Measurements from ENCODE around the gene PCYT1B. TPM values are rescaled to one million over a fixed set of nuclear protein-coding genes. Genes with fewer than 3 reads are reported as not detected.
"Not testable (repeated sequence)": the region's sequence is repeated elsewhere in the genome, so short reads cannot be mapped to it uniquely, and the experiment has no call there.

The PCYT1B gene
- total and polyA plus RNA-seq, 7 donors, result under 0.01 to 2.4 (median 0.63) TPM; not detected in 1

DNA sequence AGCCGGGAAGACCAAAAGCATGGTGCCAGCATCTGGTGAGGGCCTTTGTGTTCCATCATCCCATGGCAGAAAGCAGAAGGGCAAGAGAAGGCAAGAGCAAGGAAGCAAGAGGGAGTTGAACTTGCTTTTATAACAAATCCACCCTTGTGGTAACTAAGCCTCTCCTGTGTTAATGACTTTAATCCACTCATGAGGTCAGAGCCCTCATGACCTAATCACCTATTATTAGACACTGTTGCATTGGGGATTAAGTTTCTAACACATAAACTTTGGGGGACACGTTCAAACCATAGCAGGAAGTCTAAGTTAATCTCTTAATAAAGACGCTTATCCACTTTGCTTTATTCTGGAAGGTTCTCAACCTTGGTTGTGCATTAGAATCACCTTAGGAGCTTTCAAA, 12.5 kb upstream of the PCYT1B start:
- Histone ChIP-seq H3K9me3 (no peaks in the 10 kb centered on the region), H3K4me3 (no peak overlapping the region), H3K27me3 (no peaks in the 10 kb centered on the region), H3K36me3 (no peaks in the 10 kb centered on the region), H3K27ac (no peak overlapping the region), H3K4me1 (no peaks in the 10 kb centered on the region)
- no peak for DNase-seq
- no peak for TF ChIP-seq EP300 (IDR thresholded peaks at IDR 0.05)
- TF ChIP-seq POLR2AphosphoS5 (IDR thresholded peaks at IDR 0.05), result no peak
- TF ChIP-seq, protein P1, sequence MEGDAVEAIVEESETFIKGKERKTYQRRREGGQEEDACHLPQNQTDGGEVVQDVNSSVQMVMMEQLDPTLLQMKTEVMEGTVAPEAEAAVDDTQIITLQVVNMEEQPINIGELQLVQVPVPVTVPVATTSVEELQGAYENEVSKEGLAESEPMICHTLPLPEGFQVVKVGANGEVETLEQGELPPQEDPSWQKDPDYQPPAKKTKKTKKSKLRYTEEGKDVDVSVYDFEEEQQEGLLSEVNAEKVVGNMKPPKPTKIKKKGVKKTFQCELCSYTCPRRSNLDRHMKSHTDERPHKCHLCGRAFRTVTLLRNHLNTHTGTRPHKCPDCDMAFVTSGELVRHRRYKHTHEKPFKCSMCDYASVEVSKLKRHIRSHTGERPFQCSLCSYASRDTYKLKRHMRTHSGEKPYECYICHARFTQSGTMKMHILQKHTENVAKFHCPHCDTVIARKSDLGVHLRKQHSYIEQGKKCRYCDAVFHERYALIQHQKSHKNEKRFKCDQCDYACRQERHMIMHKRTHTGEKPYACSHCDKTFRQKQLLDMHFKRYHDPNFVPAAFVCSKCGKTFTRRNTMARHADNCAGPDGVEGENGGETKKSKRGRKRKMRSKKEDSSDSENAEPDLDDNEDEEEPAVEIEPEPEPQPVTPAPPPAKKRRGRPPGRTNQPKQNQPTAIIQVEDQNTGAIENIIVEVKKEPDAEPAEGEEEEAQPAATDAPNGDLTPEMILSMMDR (IDR thresholded peaks at IDR 0.05), result no peak
- TF ChIP-seq POLR2A (IDR thresholded peaks at IDR 0.05), result no peak
- 82 to 87% methylated on average over 3 of the region's 3 CpGs for WGBS, 2 donors
- intact Hi-C loops (cut with DNase I), result no loop called here

DNA sequence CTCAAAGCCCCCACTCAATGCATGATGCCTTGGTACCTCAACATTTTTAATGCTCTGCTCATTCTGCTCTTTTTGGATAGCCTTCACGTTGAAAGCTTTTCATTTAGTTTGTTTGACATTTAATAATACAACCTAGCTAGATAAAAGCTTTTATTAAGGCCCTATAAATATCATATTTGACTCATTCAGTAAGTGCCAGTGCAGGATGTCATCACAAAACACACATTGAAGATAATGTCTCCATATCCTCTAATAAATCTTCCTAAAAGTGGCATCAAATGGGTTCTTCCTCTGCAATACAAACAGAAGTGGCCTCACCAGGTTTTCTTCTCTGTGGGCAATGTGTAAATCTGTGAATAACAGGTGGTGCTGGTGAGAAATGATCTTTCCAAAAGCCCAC, 12.0 kb upstream of the PCYT1B start:
- Histone ChIP-seq H3K4me1 (no peaks in the 10 kb centered on the region), H3K27ac (no peak overlapping the region), H3K27me3 (no peaks in the 10 kb centered on the region), H3K36me3 (no peaks in the 10 kb centered on the region), H3K4me3 (no peak overlapping the region), H3K9me3 (no peaks in the 10 kb centered on the region)
- 81 to 86% methylated on average over 1 of the region's 1 CpG for WGBS, 2 donors
- no peak for DNase-seq
- intact Hi-C loops (cut with DNase I), result no loop called here
- TF ChIP-seq EP300 (IDR thresholded peaks at IDR 0.05), result no peak
- TF ChIP-seq, protein P1 (IDR thresholded peaks at IDR 0.05), result no peak
- TF ChIP-seq POLR2AphosphoS5 (IDR thresholded peaks at IDR 0.05), result no peak
- TF ChIP-seq POLR2A (IDR thresholded peaks at IDR 0.05), result no peak

DNA sequence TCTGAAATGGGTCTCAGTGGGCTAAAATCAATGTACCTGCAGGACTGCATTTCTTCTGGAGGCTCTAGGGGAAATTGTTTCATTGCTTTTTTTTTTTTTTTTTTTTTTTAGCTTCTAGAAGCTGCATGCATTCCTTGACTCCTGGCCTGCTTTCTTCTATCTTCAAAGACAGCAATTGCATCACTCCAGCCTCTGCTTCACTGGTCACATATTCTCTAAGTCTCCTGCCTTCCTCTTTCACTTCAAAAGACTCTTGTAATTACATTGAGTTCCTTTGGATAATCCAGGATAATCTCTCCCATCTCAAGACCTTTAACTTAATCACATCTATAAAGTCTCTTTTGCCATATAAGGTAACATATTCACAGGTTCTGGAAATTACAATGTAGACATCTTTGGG, 11.3 kb upstream of the PCYT1B start:
- Histone ChIP-seq H3K27me3 (no peaks in the 10 kb centered on the region), H3K27ac (no peak overlapping the region), H3K4me1 (no peaks in the 10 kb centered on the region), H3K9me3 (no peaks in the 10 kb centered on the region), H3K4me3 (no peak overlapping the region), H3K36me3 (no peaks in the 10 kb centered on the region)
- DNase-seq, result no peak
- TF ChIP-seq EP300 (IDR thresholded peaks at IDR 0.05) (no peak), POLR2AphosphoS5 (IDR thresholded peaks at IDR 0.05) (no peak), POLR2A (IDR thresholded peaks at IDR 0.05) (no peak)
- TF ChIP-seq, protein P1 (IDR thresholded peaks at IDR 0.05), result no peak
- intact Hi-C loops (cut with DNase I), result no loop called here

DNA sequence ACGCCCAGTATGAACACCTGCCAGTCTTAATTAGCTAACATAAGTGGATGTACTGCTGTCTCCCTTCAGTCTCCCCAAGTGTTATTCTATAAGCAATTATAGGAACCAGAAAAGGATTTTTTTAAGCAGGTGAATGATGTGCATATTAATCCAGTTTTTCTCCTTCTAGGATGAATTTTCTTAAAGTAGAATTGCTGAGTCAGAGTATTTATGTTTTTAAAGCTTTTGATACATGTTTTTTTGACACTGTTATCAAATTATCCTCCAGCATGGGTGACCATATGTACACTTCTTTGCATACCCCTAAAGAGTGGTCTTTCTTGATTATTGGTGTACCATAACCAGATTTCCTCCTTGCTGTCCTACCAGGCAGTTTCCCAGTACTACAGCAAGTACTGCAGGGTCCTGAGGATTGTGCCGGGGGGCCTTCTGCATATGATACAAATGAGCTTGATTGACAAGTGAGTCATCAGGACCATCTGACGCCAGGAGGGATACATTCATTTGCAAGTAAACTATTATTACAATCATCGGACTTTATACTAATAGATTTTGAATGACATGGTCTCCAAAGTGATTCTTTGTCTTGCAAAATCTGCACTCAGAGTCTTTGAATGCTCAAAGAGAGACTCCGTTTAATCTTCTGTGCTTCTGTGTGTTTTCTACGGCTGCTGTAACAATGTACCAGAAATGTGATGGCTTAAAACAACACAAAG, 10.7 kb upstream of the PCYT1B start:
- Histone ChIP-seq H3K4me3 (no peak overlapping the region), H3K27ac (no peak overlapping the region), H3K9me3 (no peaks in the 10 kb centered on the region), H3K4me1 (no peaks in the 10 kb centered on the region), H3K36me3 (no peaks in the 10 kb centered on the region), H3K27me3 (no peaks in the 10 kb centered on the region)
- WGBS, 2 donors, result 65 to 80% methylated on average over 6 of the region's 6 CpGs
- DNase-seq, result no peak
- TF ChIP-seq EP300 (IDR thresholded peaks at IDR 0.05) (no peak), POLR2AphosphoS5 (IDR thresholded peaks at IDR 0.05) (no peak), POLR2A (IDR thresholded peaks at IDR 0.05) (no peak)
- TF ChIP-seq, protein P1 (IDR thresholded peaks at IDR 0.05), result no peak
- intact Hi-C loops (cut with DNase I), result no loop called here

DNA sequence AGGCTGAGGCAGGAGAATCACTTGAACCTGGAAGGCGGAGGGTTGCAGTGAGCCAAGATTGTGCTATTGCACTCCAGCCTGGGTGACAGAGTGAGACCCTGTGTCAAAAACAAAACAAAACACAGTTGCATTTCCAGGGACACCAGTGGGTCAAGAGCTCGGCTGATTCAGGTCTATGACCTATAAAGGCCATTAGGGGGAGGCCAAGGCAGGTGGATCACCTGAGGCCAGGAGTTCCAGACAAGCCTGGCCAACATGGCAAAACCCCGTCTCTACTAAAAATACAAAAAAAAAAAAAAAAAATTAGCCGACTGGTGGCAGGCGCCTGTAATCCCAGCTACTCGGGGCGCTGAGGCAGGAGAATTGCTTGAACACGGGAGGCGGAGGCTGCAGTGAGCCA, 8.5 kb upstream of the PCYT1B start:
- H3K4me3 ChIP-seq; intact Hi-C loops (cut with DNase I); DNase-seq; H3K9me3 ChIP-seq; H3K36me3 ChIP-seq; H3K4me1 ChIP-seq; H3K27ac ChIP-seq; H3K27me3 ChIP-seq: not testable (repeated sequence)
- 77 to 87% methylated on average over 9 of the region's 9 CpGs for WGBS, 2 donors

All from sigmoid colon (tissue), 7 donors.